LNCaP clone FGC (cell line): ENCODE data around the gene FGGY.

Experiments used
- DNase-seq: peaks from one replicate; pipeline ENCODE4 v3.0.0-alpha.2; 2011; ENCODE audit warnings: low read depth
- H3K4me3 ChIP-seq: 2 replicates; pipeline ENCODE4 v1.5.1; 2011; ENCODE audit warnings: mild to moderate bottlenecking, low read depth, low read length, control low read depth
- TF ChIP-seq, protein P1 (sequence below): IDR thresholded peaks from 2 replicates; pipeline ENCODE4 v1.5.1; 2012; ENCODE audit warnings: mild to moderate bottlenecking; ENCODE audit not compliant: control insufficient read depth, insufficient read depth; ENCODE audit errors: extremely low read depth

The FGGY gene

DNA sequence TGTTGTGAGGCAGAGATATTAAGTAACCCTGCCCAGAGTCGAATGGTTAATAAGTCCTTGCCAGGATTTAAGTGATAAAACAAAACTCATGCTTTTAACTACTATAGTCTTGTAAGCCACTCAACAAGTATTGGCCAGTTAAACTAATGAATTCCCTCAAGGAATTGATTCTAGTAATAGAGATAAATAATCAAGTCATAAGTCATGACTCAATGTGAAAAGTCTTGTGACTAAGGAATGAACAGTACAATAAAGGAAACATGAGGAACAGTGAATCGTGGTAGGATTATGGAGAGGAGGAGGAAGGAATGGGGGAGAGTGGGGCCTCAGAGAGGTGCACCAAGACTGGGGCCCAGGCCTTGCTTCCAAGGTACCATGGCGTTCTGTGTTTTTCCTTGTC lies 104.7 kb downstream of the FGGY start:
- no peak overlapping the region for H3K4me3 ChIP-seq
- no peak for DNase-seq
- TF ChIP-seq, protein P1, sequence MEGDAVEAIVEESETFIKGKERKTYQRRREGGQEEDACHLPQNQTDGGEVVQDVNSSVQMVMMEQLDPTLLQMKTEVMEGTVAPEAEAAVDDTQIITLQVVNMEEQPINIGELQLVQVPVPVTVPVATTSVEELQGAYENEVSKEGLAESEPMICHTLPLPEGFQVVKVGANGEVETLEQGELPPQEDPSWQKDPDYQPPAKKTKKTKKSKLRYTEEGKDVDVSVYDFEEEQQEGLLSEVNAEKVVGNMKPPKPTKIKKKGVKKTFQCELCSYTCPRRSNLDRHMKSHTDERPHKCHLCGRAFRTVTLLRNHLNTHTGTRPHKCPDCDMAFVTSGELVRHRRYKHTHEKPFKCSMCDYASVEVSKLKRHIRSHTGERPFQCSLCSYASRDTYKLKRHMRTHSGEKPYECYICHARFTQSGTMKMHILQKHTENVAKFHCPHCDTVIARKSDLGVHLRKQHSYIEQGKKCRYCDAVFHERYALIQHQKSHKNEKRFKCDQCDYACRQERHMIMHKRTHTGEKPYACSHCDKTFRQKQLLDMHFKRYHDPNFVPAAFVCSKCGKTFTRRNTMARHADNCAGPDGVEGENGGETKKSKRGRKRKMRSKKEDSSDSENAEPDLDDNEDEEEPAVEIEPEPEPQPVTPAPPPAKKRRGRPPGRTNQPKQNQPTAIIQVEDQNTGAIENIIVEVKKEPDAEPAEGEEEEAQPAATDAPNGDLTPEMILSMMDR: no peak

- no peak overlapping the region for H3K4me3 ChIP-seq
- no peak for DNase-seq
- TF ChIP-seq, protein P1: no peak
Measured at GRCh38 chr1:59404796-59405195, 107.9 kb downstream of the FGGY start.

GRCh38 chr1:59406437-59407164 lies 109.7 kb downstream of the FGGY start:
- TF ChIP-seq, protein P1: no peak
- DNase-seq: no peak
- no peak overlapping the region for H3K4me3 ChIP-seq

GRCh38 chr1:59408608-59409240 lies 111.8 kb downstream of the FGGY start:
- H3K4me3 ChIP-seq: no peak overlapping the region
- DNase-seq: no peak
- TF ChIP-seq, protein P1: no peak

DNA sequence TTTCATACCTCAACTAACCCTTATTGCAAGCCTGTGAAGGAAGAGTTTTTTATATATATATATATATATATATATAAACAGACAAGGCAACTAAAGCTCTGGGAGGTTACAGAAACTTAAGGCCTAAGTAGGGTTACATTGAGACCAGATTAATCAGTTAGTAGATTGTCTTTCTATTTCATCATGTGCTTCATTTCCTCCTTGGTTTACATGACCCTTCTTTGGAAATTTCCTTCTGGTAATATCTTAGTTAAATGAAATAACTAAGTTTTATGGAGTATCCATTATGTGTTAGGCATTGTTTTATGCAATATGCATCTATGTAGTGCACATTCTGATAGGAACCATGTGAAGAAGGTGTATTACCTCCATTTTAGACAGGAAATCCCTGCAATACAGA lies 112.7 kb downstream of the FGGY start:
- TF ChIP-seq, protein P1: no peak

GRCh38 chr1:59409986-59410385 lies 113.1 kb downstream of the FGGY start:
- H3K4me3 ChIP-seq: no peak overlapping the region
- TF ChIP-seq, protein P1: no peak
- DNase-seq: no peak

More for the DNA sequence above, 112.7 kb downstream of the FGGY start:
- H3K4me3 ChIP-seq: no peak overlapping the region
- no peak for DNase-seq
